ENCODE measurements around the gene RAD50.

RAD50 gene

DNA sequence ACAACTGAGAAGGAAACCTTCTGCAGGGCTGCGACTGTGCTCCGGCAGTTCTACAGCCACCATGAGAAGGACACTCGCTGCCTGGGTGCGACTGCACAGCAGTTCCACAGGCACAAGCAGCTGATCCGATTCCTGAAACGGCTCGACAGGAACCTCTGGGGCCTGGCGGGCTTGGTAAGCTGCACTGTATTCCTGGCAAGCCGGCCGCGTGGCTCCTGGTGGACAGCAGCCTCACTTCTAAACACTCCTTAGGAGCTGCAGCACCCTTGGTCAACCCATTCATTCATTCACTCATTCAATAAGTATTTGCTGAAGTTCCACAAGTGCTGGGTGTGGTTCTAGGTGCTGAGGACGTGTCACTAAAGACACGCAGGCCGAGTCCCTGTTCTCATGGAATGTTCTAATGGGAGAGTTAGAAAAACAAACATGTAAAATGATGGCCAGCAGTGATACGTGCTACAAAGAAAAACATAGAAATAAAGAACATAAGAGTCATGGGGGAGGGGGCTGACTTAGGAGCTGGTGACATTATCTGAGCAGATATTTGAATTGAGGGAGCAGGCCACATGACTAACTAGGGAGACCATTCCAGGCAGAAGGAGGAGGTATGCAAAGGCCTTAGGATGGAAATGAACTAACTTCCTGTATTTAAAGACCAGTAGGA, 123.1 kb downstream of the RAD50 start:
- no peak for ATAC-seq
- TF ChIP-seq, protein P1, sequence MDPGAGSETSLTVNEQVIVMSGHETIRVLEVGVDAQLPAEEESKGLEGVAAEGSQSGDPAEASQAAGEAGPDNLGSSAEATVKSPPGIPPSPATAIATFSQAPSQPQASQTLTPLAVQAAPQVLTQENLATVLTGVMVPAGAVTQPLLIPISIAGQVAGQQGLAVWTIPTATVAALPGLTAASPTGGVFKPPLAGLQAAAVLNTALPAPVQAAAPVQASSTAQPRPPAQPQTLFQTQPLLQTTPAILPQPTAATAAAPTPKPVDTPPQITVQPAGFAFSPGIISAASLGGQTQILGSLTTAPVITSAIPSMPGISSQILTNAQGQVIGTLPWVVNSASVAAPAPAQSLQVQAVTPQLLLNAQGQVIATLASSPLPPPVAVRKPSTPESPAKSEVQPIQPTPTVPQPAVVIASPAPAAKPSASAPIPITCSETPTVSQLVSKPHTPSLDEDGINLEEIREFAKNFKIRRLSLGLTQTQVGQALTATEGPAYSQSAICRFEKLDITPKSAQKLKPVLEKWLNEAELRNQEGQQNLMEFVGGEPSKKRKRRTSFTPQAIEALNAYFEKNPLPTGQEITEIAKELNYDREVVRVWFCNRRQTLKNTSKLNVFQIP (CRISPR knock-in tag; IDR thresholded peaks at IDR 0.05; ENCODE audit: borderline replicate concordance, low read depth), result no peak

DNA sequence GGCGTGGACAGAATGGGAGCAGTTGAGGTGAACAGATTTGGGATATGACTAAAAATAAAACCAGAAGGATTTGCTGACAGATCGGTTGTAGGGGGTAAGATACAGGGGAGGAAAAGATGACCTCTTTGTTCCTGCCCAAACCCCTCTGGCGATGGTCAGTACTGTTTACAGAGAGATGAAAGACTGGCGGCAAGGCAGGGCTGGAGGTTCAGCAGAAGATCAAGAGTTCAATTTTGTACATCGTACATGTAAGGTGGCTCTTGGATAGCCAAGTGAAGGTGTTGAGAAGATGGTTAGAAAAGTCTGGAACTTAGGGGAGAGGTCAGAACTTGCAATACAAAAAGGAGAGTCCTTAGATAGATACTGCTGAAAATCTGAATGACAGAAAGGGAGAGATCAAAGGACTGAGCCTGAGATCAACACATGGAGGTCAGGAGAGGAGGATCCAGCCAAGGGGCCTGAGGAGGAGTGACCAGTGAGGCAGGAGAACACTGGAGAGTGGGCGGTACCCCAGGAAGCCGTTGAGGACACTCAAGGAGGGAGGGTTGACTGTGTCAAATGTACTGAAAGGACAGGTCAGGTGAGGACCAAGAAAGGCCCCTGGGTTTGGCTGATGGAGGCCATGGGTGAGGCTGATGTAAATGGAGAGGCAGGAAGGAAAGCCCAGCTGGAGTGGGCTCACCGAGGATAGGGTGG, 124.2 kb downstream of the RAD50 start:
- no peak for ATAC-seq
- TF ChIP-seq, protein P2, sequence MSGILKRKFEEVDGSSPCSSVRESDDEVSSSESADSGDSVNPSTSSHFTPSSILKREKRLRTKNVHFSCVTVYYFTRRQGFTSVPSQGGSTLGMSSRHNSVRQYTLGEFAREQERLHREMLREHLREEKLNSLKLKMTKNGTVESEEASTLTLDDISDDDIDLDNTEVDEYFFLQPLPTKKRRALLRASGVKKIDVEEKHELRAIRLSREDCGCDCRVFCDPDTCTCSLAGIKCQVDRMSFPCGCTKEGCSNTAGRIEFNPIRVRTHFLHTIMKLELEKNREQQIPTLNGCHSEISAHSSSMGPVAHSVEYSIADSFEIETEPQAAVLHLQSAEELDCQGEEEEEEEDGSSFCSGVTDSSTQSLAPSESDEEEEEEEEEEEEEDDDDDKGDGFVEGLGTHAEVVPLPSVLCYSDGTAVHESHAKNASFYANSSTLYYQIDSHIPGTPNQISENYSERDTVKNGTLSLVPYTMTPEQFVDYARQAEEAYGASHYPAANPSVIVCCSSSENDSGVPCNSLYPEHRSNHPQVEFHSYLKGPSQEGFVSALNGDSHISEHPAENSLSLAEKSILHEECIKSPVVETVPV (CRISPR knock-in tag; IDR thresholded peaks at IDR 0.05), result no peak
- no peak for TF ChIP-seq ZFP30 (CRISPR knock-in tag; IDR thresholded peaks at IDR 0.05)
- TF ChIP-seq ZNF565 (CRISPR knock-in tag; conservative IDR thresholded peaks at IDR 0.05; ENCODE audit: low read depth), result no peak
- TF ChIP-seq, protein P1 (CRISPR knock-in tag; IDR thresholded peaks at IDR 0.05; ENCODE audit: borderline replicate concordance, low read depth), result no peak
- no peak for TF ChIP-seq TCF4 (CRISPR knock-in tag; IDR thresholded peaks at IDR 0.05; ENCODE audit: borderline replicate concordance)
- TF ChIP-seq ARNTL (CRISPR knock-in tag; IDR thresholded peaks at IDR 0.05; ENCODE audit: borderline replicate concordance, low read depth), result no peak
- no peak for TF ChIP-seq CSDC2 (CRISPR knock-in tag; IDR thresholded peaks at IDR 0.05)
- no peak for TF ChIP-seq SNAI2 (CRISPR knock-in tag; IDR thresholded peaks at IDR 0.05)
- TF ChIP-seq BACH2 (CRISPR knock-in tag; IDR thresholded peaks at IDR 0.05; ENCODE audit: borderline replicate concordance), result no peak
- TF ChIP-seq ZNF70 (CRISPR knock-in tag; IDR thresholded peaks at IDR 0.05), result no peak
- TF ChIP-seq, protein P3, sequence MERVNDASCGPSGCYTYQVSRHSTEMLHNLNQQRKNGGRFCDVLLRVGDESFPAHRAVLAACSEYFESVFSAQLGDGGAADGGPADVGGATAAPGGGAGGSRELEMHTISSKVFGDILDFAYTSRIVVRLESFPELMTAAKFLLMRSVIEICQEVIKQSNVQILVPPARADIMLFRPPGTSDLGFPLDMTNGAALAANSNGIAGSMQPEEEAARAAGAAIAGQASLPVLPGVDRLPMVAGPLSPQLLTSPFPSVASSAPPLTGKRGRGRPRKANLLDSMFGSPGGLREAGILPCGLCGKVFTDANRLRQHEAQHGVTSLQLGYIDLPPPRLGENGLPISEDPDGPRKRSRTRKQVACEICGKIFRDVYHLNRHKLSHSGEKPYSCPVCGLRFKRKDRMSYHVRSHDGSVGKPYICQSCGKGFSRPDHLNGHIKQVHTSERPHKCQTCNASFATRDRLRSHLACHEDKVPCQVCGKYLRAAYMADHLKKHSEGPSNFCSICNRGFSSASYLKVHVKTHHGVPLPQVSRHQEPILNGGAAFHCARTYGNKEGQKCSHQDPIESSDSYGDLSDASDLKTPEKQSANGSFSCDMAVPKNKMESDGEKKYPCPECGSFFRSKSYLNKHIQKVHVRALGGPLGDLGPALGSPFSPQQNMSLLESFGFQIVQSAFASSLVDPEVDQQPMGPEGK (CRISPR knock-in tag; IDR thresholded peaks at IDR 0.05; ENCODE audit: borderline replicate concordance), result no peak
- TF ChIP-seq ZC3H10 (CRISPR knock-in tag; IDR thresholded peaks at IDR 0.05), result no peak
- TF ChIP-seq, protein P4, sequence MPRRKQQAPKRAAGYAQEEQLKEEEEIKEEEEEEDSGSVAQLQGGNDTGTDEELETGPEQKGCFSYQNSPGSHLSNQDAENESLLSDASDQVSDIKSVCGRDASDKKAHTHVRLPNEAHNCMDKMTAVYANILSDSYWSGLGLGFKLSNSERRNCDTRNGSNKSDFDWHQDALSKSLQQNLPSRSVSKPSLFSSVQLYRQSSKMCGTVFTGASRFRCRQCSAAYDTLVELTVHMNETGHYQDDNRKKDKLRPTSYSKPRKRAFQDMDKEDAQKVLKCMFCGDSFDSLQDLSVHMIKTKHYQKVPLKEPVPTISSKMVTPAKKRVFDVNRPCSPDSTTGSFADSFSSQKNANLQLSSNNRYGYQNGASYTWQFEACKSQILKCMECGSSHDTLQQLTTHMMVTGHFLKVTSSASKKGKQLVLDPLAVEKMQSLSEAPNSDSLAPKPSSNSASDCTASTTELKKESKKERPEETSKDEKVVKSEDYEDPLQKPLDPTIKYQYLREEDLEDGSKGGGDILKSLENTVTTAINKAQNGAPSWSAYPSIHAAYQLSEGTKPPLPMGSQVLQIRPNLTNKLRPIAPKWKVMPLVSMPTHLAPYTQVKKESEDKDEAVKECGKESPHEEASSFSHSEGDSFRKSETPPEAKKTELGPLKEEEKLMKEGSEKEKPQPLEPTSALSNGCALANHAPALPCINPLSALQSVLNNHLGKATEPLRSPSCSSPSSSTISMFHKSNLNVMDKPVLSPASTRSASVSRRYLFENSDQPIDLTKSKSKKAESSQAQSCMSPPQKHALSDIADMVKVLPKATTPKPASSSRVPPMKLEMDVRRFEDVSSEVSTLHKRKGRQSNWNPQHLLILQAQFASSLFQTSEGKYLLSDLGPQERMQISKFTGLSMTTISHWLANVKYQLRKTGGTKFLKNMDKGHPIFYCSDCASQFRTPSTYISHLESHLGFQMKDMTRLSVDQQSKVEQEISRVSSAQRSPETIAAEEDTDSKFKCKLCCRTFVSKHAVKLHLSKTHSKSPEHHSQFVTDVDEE (CRISPR knock-in tag; IDR thresholded peaks at IDR 0.05), result no peak
- no peak for TF ChIP-seq ZNF8 (CRISPR knock-in tag; IDR thresholded peaks at IDR 0.05)
- no peak for TF ChIP-seq ESRRG (CRISPR knock-in tag; IDR thresholded peaks at IDR 0.05)
- TF ChIP-seq PPARA (CRISPR knock-in tag; IDR thresholded peaks at IDR 0.05; ENCODE audit: borderline replicate concordance), result no peak
- TF ChIP-seq RARB (CRISPR knock-in tag; IDR thresholded peaks at IDR 0.05), result no peak
- no peak for TF ChIP-seq ZFP3 (CRISPR knock-in tag; IDR thresholded peaks at IDR 0.05)

DNA sequence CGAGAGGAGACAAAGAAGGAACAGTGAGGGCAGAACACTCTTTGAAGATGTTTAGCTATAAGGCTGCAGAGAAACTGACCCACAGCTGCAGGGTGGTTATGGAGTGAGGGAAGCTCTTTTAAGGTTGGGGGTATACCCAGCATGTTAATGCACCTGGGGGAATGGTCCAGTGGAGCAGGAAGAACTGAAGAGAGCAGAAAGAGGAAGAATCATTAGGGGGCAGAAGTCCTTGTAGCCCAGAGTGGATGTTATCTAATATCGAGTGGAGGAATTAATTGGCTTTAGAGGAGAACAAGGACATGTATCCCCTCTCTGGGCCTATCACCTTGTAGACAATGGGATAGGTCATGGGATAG, 124.7 kb downstream of the RAD50 start:
- no peak for ATAC-seq
- TF ChIP-seq BACH2 (CRISPR knock-in tag; IDR thresholded peaks at IDR 0.05; ENCODE audit: borderline replicate concordance), result no peak
- no peak for TF ChIP-seq GLIS3 (CRISPR knock-in tag; IDR thresholded peaks at IDR 0.05)
- no peak for TF ChIP-seq ZNF8 (CRISPR knock-in tag; IDR thresholded peaks at IDR 0.05)
- no peak for TF ChIP-seq ESRRG (CRISPR knock-in tag; IDR thresholded peaks at IDR 0.05)
- TF ChIP-seq CSDC2 (CRISPR knock-in tag; IDR thresholded peaks at IDR 0.05), result no peak
- TF ChIP-seq ARNTL (CRISPR knock-in tag; IDR thresholded peaks at IDR 0.05; ENCODE audit: borderline replicate concordance, low read depth), result no peak
- no peak for TF ChIP-seq ZC3H10 (CRISPR knock-in tag; IDR thresholded peaks at IDR 0.05)
- TF ChIP-seq, protein P1 (CRISPR knock-in tag; IDR thresholded peaks at IDR 0.05; ENCODE audit: borderline replicate concordance, low read depth), result no peak
- TF ChIP-seq ZNF565 (CRISPR knock-in tag; conservative IDR thresholded peaks at IDR 0.05; ENCODE audit: low read depth), result no peak
- no peak for TF ChIP-seq OSR1 (CRISPR knock-in tag; IDR thresholded peaks at IDR 0.05)
- TF ChIP-seq TCF4 (CRISPR knock-in tag; IDR thresholded peaks at IDR 0.05; ENCODE audit: borderline replicate concordance), result no peak

Measured in SK-N-SH treated with all-trans-retinoic acid at 6 μM for 48 hours (cell line).